GM19193 (cell line): ENCODE data around the gene OMP.

Experiments used
- POLR2A ChIP-seq: IDR thresholded peaks from 4 replicates; pipeline ENCODE4 v1.6.1; 2011; ENCODE audit not compliant: insufficient read depth, insufficient read length; ENCODE audit errors: extremely low read depth

Gene OMP, protein sequence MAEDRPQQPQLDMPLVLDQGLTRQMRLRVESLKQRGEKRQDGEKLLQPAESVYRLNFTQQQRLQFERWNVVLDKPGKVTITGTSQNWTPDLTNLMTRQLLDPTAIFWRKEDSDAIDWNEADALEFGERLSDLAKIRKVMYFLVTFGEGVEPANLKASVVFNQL

DNA sequence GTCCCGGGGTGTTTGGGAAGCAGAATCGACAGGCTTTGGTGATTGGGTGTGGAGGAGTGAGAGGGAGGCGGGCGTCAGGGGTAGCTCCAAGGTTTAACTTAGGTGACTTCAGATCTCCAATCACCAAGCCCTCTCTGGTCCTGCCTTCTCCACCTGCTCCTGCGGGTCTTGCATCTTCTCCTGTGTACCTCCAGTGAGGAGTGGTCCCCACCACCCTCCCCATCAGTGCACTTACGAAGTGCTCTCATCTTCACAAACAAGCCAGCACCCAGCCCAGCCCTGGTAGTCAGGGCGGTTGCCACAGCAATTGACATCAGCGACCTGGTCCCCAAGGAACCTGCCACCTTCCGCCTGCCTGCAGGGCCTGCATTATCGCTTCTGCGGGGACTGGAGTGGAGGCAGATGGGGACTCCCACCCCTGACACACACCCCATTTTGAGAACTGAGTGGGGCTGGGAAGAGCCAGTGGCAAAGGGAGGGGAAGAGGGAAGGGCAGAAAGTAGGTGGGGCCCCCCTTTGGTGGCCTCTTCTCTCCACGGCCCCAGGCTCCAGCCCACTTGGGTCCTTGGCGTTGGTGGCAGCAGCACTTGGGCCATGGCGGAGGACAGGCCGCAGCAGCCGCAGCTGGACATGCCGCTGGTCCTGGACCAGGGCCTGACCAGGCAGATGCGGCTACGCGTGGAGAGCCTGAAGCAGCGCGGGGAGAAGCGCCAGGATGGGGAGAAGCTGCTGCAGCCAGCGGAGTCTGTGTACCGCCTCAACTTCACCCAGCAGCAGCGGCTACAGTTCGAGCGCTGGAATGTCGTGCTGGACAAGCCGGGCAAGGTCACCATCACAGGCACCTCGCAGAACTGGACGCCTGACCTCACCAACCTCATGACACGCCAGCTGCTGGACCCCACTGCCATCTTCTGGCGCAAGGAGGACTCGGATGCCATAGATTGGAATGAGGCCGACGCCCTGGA is at the start of gene OMP:
Gene OMP, plus strand, starts transcription at position 595 of the 965 bp plus-strand sequence. Its CDS starts 0 bp downstream, at position 595.
- no peak for TF ChIP-seq POLR2A

DNA sequence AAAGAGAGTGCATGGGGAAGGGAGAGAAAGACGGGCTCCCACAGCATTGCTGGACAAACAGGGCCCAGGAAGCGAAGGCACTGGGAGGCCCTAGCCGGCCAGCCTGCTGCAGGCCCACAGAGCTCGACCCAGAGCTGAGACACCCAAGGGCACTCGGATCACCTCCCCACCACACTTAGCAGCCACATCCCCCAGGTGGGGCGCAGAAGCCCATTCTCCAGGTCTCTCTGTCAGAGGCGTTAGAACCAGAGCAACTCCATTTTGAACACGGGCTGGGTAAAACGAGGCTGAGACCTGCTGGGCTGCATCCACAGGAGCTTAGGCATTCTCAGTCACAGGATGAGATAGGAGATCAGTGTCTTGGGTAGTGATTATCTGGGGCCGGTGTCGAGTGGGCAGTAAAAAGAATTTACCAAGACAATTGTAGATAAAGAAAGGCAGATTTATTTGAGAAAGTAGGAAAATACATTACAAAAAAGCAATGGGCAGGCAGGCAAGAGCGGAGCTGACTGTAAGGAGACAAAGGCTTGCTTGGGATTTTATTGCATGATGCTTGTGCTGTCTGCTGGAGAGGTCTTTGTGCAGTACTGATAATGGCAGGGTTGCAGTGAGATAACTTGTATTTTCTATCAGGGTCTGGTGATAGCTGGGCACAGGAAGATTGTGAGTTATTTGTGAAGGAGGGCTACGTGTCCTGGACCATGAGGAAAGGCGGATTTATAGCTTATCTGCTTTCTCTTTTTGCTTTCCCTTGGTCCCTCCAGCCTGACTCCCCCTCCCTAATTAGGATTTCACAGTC is 49.2 kb upstream of the OMP start:
- TF ChIP-seq POLR2A = no peak

DNA sequence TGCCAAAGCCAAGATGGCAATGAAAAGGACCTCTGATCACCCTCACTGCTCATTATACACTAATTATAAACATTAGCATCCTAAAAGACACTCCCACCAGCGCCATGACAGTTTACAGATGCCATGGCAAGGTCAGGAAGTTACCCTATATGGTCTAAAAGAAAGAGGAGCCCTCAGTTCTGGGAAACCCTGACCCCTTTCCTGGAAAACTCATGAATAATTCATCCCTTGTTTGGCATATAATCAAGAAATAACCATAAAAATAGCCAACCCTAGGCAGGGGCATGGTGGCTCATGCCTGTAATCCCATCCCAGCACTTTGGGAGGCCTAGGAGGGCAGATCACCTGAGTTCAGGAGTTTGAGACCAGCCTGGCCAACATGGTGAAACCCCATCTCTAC is 48.6 kb upstream of the OMP start:
- no peak for TF ChIP-seq POLR2A

DNA sequence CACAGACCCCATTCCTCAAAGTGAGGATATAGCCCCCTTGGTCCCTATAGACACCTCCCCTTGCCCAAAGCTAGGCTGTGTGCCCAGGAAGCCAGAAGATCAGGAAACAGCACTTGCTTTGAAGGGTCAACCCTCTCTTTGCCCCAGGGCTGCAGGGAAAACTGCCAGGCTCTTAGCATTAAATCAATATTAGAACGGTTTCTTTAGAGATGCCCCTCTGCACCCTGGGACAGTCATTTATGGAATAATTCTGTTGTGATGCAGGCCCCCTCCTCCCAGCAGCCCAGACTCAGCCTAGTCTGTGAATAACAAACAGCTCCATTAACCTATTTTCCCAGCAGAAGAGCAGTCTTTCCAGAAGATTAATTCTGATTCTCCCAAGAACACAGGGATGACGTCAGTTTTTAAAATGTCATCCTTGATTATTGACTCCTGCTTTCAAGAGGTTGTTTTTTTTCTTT is 47.5 kb upstream of the OMP start:
- no peak for TF ChIP-seq POLR2A

- no peak for TF ChIP-seq POLR2A
Measured at GRCh38 chr11:77055913-77056312, 46.7 kb upstream of the OMP start.

DNA sequence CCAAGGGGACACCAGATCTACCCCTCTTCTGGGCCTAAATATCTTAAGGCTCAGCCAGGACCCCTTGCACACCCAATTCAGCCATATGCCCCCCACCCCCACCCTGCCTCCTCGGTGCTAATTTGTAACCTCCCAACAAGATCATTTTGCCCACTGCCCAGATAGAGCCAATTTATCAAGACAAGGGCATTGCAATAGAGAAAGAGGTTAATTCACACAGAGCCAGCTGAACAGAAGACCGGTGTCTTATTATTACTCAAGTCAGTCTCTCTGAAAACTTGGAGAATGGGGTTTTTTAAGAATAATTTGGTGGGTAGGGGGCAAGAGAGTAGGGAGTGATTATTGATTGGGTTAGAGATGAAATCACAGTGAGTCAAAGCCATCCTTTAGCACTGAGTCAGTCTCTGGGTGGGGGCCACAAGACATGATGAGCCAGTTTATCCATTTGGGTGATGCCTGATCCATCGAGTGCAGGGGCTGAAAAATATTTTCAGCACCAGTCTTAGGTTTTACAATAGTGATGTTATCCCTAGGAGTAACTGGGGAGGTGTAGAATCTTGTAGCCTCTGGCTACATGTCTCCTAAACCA is 45.7 kb upstream of the OMP start:
- TF ChIP-seq POLR2A = no peak

- no peak for TF ChIP-seq POLR2A
Measured at GRCh38 chr11:77057938-77058474, 44.6 kb upstream of the OMP start.

DNA sequence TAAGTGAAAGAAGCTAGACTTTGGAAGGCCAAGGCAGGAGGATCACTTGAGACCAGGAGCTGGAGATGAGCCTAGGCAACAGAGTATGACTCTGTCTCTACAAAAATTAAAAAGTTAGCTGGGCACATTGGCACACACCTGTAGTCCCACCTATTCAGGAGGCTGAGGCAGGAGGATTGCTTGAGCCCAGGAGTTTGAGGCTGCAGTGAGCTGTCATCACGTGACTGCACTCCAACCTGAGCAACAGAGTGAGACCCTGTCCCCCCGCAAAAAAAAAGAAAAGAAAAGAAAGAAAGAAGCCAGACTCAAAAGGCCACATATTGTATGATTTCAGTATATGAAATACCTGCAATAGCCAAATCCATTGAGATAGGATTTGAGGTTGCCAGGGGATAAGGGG is 43.7 kb upstream of the OMP start:
- no peak for TF ChIP-seq POLR2A

DNA sequence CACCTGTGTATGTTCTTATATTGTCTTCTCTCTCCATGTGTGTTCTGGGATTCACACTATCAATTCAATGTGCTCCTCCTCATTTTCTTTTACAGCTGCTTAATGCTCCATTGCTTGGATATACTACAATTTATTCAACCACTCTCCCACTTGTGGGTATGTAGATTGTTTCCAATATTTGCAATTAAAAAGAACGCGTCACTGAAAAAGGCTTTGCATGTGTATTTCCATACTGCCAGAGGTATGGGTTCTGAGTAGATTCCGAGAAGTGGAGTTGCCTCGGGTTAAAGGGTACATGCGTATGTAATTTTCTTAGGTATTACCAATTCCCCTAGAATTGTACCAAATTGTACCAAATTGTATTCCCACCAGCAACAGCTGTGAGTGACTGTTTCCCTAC is 42.8 kb upstream of the OMP start:
- TF ChIP-seq POLR2A = no peak

GRCh38 chr11:77060234-77060633 is 42.4 kb upstream of the OMP start:
- no peak for TF ChIP-seq POLR2A

DNA sequence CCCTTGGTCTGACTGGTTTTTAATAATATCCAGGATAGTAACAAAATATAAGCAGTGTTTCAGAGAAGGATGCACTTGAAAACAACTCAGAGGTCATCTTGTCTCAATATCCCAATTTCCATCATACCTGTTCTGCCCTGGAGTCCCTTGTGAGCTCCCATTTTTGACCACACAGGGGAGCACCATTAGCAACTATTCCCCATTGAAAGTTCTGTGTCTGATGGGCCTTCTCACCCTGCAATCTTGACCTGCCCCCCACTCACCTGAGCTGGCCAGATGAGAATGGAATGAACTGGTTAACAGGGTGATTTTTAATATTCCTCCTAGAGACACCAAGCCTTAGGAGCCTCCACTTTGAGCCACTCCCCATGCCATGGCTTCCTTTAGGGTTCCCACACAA is 39.7 kb upstream of the OMP start:
- TF ChIP-seq POLR2A = no peak

DNA sequence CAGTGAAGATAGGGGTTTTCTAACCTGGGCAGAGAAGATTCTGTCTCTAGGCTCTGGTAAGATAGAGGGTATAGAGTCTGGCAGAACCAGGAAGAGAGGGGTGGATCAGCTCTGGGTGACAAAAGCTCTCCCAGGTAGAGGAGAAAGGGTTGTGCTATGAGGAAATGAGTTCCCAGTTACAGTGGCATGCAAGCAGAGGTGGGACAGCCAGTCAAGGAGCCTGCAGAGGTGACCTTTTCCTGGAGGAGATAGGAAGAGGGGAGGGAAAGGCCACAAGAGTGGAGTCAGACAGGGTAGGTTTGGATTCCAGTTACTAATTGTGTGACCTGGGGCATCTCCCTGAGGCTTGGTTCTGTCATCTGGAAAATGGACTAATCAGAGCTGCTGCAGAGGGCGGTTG is 39.2 kb upstream of the OMP start:
- no peak for TF ChIP-seq POLR2A

DNA sequence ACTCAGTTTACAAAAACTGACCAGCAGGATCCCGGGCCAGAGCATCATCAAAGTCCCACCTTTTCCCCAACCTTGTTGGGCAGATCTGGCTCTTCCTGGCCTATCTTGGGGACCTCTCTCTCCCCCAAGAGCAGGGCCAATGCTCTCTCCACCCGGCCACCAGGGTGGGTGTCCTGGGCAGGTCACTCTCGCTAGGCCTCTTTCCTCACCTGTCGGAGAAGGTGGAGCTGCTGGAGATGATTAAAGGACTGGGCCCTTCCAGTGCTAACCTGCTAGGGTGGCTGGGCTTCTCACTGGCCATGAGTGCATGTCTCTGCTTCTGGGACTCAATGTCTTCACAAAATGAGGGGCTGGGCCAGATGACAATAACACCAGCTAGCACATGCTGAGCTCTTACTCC is 38.8 kb upstream of the OMP start:
- no peak for TF ChIP-seq POLR2A

GRCh38 chr11:77064648-77065217 is 37.9 kb upstream of the OMP start:
- TF ChIP-seq POLR2A = no peak

- TF ChIP-seq POLR2A = no peak
Measured at GRCh38 chr11:77065878-77066228, 36.8 kb upstream of the OMP start.
